DOHH2 (cell line): Measurements from ENCODE around the gene ACTR5.

ENCODE experiments used
- H3F3A ChIP-seq: fragments of 200-600 bp; sonication (generic), shearing (Covaris generic); 2 replicates; pipeline ENCODE4 v1.6.0; 2016; ENCODE audit warnings: antibody characterized with exemption, mild to moderate bottlenecking; ENCODE audit not compliant: control insufficient read depth, insufficient read depth
- H3K27ac ChIP-seq: fragments of 200-600 bp; sonication (generic); 2 replicates; pipeline ENCODE4 v1.5.1; 2014; ENCODE audit warnings: low read depth, mild to moderate bottlenecking, low read length, moderate library complexity
- H3K27me3 ChIP-seq: fragments of 200-600 bp; sonication (generic); 2 replicates; pipeline ENCODE4 v1.6.1; 2014; ENCODE audit warnings: mild to moderate bottlenecking, low read length, mixed read lengths; ENCODE audit not compliant: control insufficient read depth
- H3K36me3 ChIP-seq: fragments of 200-600 bp; sonication (generic); 2 replicates; pipeline ENCODE4 v1.6.1; 2014; ENCODE audit warnings: mild to moderate bottlenecking, low read length, moderate library complexity, mixed read lengths; ENCODE audit not compliant: control insufficient read depth
- H3K4me1 ChIP-seq: fragments of 200-600 bp; sonication (generic); 2 replicates; pipeline ENCODE4 v1.6.1; 2014; ENCODE audit warnings: mild to moderate bottlenecking, low read length, mixed read lengths; ENCODE audit not compliant: control insufficient read depth
- H3K4me2 ChIP-seq: fragments of 200-600 bp; sonication (generic); 2 replicates; pipeline ENCODE4 v1.6.0; 2014; ENCODE audit warnings: mild to moderate bottlenecking, low read length, moderate library complexity
- H3K4me3 ChIP-seq: fragments of 200-600 bp; sonication (generic); 2 replicates; pipeline ENCODE4 v1.5.1; 2014; ENCODE audit warnings: mild to moderate bottlenecking, low read length, mixed read lengths
- H3K79me2 ChIP-seq: fragments of 200-600 bp; sonication (generic); 2 replicates; pipeline ENCODE4 v1.6.1; 2014; ENCODE audit warnings: mild to moderate bottlenecking, low read length, mixed read lengths; ENCODE audit not compliant: control insufficient read depth
- H3K9me2 ChIP-seq: fragments of 200-600 bp; sonication (generic); replicated peaks from 2 replicates; pipeline ENCODE4 v1.6.1; 2014; ENCODE audit warnings: mild to moderate bottlenecking, low read length, mixed read lengths; ENCODE audit not compliant: control insufficient read depth
- H3K9me3 ChIP-seq: fragments of 200-600 bp; sonication (generic); 2 replicates; pipeline ENCODE4 v1.6.1; 2014; ENCODE audit warnings: antibody characterized with exemption, low read length, mixed read lengths; ENCODE audit not compliant: control insufficient read depth, insufficient read depth
- H4K20me1 ChIP-seq: fragments of 200-600 bp; sonication (generic); 2 replicates; pipeline ENCODE4 v1.6.0; 2014; ENCODE audit warnings: low read depth, mild to moderate bottlenecking, antibody characterized with exemption, low read length, moderate library complexity; ENCODE audit not compliant: control insufficient read depth, insufficient read depth
- CTCF ChIP-seq: fragments of 200-600 bp; sonication (generic); IDR thresholded peaks from one replicate; pipeline ENCODE4 v1.5.1; 2014; ENCODE audit warnings: antibody characterized with exemption, mild to moderate bottlenecking, low read depth, low read length; ENCODE audit not compliant: poor library complexity, severe bottlenecking
- EZH2phosphoT487 ChIP-seq: fragments of 200-600 bp; sonication (generic); IDR thresholded peaks from 2 replicates; pipeline ENCODE4 v1.6.1; 2017; ENCODE audit warnings: borderline replicate concordance, mild to moderate bottlenecking, antibody characterized with exemption, low read length, moderate library complexity, mixed read lengths

Gene ACTR5

GRCh38 chr20:38729767-38730166 lies 18.5 kb upstream of the ACTR5 start:
- Histone ChIP-seq H3K79me2 (no peaks in the 10 kb centered on the region), H3K9me3 (no peaks in the 10 kb centered on the region), H3K9me2 (no peaks in the 10 kb centered on the region), H3K4me1 (peaks cover 26% of the 10 kb centered on the region), H3K36me3 (no peaks in the 10 kb centered on the region), H3K4me3 (no peak overlapping the region), H4K20me1 (no peaks in the 10 kb centered on the region), H3K4me2 (no peak overlapping the region), H3K27ac (no peak overlapping the region), H3F3A (no peaks in the 10 kb centered on the region), H3K27me3 (peaks cover 50% of the 10 kb centered on the region)
- no peak for TF ChIP-seq CTCF
- no peak for TF ChIP-seq EZH2phosphoT487

DNA sequence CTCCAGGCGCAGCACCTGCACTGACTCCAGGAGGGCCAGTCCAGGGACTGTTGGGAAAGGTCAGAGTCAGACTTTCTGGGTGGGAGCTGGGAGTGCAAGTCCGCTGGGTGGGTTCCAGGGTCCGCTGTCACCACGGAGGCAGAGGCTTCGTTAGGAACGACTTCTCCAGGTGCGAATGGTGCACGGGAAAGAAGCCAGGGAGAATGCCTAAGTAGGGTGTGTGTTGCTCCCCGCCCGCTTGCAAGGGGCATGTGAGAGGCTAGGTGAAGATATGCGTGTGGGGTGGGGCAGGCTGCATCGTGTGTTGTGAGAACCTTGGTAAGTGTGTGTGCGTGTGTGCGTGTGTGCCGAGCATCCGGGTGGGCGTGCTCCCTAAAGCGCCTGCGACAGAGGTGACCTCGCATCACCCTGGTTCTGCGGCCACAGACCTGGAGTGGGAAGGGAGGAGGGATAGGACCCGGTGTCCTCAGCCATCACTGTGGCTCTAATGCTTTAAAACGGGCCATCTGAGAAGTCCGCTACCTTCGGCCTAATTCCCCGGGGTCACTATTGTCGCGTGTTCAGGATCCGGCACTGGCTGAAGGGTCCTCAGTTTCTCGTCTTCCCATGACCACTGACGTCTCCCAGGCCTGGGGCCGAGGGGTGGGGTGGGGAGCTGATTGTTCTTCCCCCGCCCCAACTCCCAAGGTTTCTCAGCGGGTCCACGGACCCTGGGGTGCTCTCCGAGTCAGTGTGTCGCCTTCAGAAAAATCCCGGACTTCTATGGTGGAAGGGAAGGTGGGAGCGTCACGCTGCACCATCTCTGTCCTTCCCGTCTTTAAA lies 17.9 kb upstream of the ACTR5 start:
- H3K36me3 ChIP-seq: no peaks in the 10 kb centered on the region
- peaks cover 20% of the 10 kb centered on the region for H3K4me1 ChIP-seq
- no peaks in the 10 kb centered on the region for H3K9me3 ChIP-seq
- no peaks in the 10 kb centered on the region for H3F3A ChIP-seq
- peaks cover 53% of the 10 kb centered on the region for H3K27me3 ChIP-seq
- no peaks in the 10 kb centered on the region for H4K20me1 ChIP-seq
- H3K4me3 ChIP-seq: no peak overlapping the region
- H3K27ac ChIP-seq: no peak overlapping the region
- no peaks in the 10 kb centered on the region for H3K79me2 ChIP-seq
- TF ChIP-seq CTCF (no peak), EZH2phosphoT487 (no peak)
- no peaks in the 10 kb centered on the region for H3K9me2 ChIP-seq
- no peak overlapping the region; the same call in 1 of the 2 replicates for H3K4me2 ChIP-seq

DNA sequence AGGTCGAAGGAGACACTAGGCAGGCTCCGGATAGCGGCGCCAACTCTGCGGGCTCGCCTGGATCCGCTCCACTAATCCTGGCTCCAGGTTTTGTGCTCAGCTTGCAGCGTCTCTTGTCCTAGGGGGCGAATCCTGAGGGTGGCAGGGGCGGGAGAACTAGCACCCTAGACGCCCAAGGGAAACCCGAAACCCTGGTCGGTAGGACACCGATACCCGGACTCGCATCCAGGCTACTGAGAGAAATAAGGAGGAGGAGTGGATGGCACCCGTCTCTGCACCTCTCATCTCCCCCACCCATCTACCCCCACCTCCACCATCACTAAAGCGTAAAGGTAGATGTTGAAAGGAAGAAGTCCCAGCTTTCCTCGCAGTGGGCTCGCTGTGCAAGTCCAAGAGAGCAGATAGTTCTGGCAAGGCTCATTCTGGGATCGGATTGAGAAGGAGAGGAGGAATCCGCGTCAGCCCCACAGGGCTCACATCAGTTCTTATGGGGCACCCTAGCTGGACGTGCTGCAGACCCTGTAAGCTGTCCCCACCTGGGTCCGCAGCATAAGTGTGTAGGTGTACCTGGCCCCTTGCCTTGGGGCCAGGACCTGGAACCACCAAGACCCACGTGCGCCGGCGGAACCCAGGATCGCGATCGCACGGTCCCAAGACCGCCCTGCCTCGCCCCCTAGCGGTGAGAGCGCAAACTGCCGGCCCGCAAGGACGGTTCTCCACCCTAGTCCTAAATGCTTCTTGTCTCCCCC lies 17.1 kb upstream of the ACTR5 start:
- no peaks in the 10 kb centered on the region for H3K9me2 ChIP-seq
- no peaks in the 10 kb centered on the region for H3F3A ChIP-seq
- H3K9me3 ChIP-seq: no peaks in the 10 kb centered on the region
- peaks cover 14% of the 10 kb centered on the region for H3K4me1 ChIP-seq
- H4K20me1 ChIP-seq: no peaks in the 10 kb centered on the region
- TF ChIP-seq CTCF (peak; percentile 100), EZH2phosphoT487 (peak; percentile 63; the same call in 1 of the 2 replicates)
- peak overlapping the region; percentile 65 for H3K4me2 ChIP-seq
- H3K27ac ChIP-seq: no peak overlapping the region
- H3K79me2 ChIP-seq: no peaks in the 10 kb centered on the region
- H3K36me3 ChIP-seq: no peaks in the 10 kb centered on the region
- peaks cover 59% of the 10 kb centered on the region for H3K27me3 ChIP-seq
- H3K4me3 ChIP-seq: peak overlapping the region; percentile 56
